NCI-H82 treated with DMSO at 0.1 percent for 48 hours (cell line): ENCODE measurements around the gene MTRFR.
A peak's percentile ranks its signal among the peaks of the same experiment; 100 is the strongest.

Experiments used
- DNase-seq: peaks from one replicate; lab custom pipeline; 2025; ENCODE audit not compliant: unreplicated experiment; lab: John Stamatoyannopoulos, UW

MTRFR gene

GRCh38 chr12:123269896-123270213 is 36.6 kb downstream of the MTRFR start:
- DNase-seq, result no peak

- no peak for DNase-seq
Measured at GRCh38 chr12:123270214-123271000, 37.2 kb downstream of the MTRFR start.

- peak; percentile 26 for DNase-seq
Measured at GRCh38 chr12:123271001-123271668, 37.9 kb downstream of the MTRFR start.

- no peak for DNase-seq
Measured at GRCh38 chr12:123273166-123273565, 39.9 kb downstream of the MTRFR start.

- DNase-seq, result no peak
Measured at GRCh38 chr12:123278101-123278627, 44.9 kb downstream of the MTRFR start.

- DNase-seq, result no peak
Measured at GRCh38 chr12:123280971-123281370, 47.7 kb downstream of the MTRFR start.

- no peak for DNase-seq
Measured at GRCh38 chr12:123282111-123282510, 48.9 kb downstream of the MTRFR start.

- DNase-seq, result no peak
Measured at GRCh38 chr12:123283461-123283860, 50.2 kb downstream of the MTRFR start.

- no peak for DNase-seq
Measured at GRCh38 chr12:123284669-123285068, 51.4 kb downstream of the MTRFR start.

GRCh38 chr12:123286652-123287373 is 53.6 kb downstream of the MTRFR start:
- no peak for DNase-seq

GRCh38 chr12:123288751-123289346 is 55.6 kb downstream of the MTRFR start:
- no peak for DNase-seq

- no peak for DNase-seq
Measured at GRCh38 chr12:123289911-123290310, 56.7 kb downstream of the MTRFR start.

- no peak for DNase-seq
Measured at GRCh38 chr12:123293178-123293760, 60.0 kb downstream of the MTRFR start.

- DNase-seq, result no peak
Measured at GRCh38 chr12:123305136-123305535, 71.9 kb downstream of the MTRFR start.

- DNase-seq, result no peak
Measured at GRCh38 chr12:123306200-123306599, 73.0 kb downstream of the MTRFR start.
